ENCODE data around the gene JPT2.

Gene JPT2, protein sequence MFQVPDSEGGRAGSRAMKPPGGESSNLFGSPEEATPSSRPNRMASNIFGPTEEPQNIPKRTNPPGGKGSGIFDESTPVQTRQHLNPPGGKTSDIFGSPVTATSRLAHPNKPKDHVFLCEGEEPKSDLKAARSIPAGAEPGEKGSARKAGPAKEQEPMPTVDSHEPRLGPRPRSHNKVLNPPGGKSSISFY

DNA sequence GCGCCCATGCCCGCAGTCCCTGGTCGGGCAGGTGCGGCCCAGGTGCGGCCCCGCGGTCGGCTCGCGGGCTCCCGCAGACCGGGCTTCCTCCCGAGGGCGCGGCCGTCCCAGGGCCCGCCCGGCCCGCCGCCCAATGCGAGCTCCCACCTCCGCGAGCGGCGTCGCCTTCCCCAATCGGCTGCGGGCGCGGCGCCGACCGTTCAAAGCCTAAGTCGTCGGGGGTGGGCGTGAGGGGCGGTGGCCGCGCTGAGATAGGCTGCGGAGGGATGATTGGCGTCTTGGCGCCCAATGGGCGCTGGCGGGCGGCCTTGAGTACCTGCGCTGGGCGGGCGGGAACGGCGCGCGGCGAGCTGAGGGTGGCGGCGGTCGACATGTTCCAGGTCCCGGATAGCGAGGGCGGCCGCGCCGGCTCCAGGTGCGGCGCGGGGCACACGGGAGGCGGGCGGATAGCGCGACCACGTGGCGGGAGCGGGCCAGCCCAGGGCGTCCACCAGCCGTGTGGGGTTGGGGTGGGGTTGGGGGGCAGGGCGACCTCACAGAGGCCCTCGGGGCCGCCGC, at the start of gene JPT2:
Gene JPT2 (plus strand): TSS at position 338 of the 558 bp plus-strand sequence. CDS start 34 bp downstream, at position 372.
- DNase-seq, result peak; percentile 87 to 98

DNA sequence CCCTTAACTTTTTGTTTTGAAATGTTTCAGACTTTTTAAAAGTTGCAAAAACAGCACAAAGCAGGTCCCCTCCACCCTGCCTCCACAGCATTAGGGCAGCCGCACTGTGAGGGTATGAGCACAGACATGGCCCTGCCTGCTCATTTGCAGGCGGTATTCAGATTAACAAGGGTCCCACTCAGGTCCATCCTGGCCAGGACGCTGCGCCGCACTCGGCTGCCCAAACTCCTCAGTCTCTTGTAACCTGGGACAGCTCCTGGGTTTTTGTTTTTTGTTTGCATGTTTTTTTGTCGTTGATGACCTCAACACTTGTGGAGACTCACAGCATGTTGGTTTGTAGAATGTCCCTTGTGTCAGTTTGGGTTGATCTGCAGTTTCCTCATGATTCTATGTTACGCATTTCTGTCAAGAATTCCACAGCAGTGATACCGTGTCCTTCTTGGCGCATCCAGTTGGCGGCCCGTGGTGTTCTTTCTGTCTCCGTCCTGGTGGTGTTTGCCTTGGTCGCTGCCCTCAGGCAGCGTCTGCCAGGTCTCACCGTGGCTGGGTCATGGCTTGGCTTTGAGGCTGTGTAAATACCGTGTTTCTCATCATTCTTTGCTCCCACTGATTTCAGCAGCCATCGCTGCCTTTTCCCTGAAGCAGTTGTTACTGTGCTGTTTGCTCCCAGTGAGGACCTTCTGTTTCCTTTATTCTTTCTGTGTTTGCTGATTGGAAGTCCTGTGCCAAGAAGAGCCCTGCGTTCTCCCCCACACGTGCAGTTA, 47.4 kb upstream of the JPT2 start:
- DNase-seq, result no peak

- DNase-seq, result no peak
Measured at GRCh38 chr16:1631230-1631629, 46.8 kb upstream of the JPT2 start.

- no peak for DNase-seq
Measured at GRCh38 chr16:1631931-1632637, 46.0 kb upstream of the JPT2 start.

GRCh38 chr16:1632638-1632970, 45.5 kb upstream of the JPT2 start:
- no peak for DNase-seq

DNA sequence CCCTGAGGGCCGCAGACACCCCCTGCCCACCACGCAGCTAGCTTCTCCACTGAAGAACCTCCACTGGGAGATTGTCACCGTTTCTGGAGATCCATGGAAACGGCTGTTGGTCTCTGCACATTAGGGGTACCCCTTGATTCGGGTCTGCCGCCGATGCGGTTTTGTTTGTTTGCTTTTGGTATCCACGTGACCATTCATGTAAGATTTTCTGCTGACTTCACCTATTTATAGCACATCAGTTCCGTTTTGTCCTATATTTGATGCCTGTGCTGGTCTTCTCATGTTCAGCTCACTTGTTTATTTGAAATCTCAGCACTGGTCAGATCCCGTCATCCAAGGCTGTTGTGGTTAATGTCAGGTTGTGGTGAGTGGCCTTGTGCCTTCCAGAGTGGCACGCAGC, 44.8 kb upstream of the JPT2 start:
- no peak for DNase-seq

DNA sequence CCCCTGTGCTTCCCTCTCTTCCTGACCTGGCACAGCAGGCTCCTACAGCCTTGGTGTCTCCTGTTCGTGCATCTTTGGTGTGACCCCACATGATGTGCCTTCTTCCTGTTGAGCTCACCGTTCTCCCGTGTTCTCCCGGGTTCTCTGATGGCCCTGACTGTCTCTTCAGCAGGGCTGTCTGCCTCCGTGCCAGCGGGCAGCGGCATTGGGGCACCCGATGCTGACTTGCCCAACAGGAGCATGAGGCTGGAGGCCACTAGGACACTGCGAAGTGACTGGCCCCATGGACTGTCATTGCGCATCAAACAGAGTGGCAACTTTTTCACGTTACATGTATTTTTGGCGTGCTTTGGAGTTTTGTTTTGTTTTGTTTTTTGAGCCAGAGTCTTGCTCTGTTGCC, 43.5 kb upstream of the JPT2 start:
- DNase-seq, result no peak

- no peak for DNase-seq
Measured at GRCh38 chr16:1635070-1635469, 43.0 kb upstream of the JPT2 start.

DNA sequence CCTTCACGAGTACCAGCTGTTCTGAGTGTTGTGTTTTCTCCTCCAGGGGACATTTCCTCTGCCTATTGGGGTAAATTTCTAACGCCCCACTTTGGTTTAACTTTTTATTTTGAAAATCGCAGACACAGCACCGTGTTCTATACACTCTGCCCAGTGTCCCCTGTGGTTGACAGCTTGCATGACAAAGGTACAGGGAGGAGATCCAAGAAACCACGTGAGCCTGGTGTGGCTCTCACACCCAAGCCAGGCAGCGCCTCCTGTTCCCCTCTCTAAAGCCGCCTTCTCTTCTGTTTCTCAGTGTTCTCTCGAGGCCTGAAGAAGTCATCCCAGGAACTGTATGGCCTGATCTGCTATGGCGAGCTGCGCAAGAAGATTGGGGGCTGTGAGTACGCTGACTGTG, 40.6 kb upstream of the JPT2 start:
- no peak for DNase-seq

DNA sequence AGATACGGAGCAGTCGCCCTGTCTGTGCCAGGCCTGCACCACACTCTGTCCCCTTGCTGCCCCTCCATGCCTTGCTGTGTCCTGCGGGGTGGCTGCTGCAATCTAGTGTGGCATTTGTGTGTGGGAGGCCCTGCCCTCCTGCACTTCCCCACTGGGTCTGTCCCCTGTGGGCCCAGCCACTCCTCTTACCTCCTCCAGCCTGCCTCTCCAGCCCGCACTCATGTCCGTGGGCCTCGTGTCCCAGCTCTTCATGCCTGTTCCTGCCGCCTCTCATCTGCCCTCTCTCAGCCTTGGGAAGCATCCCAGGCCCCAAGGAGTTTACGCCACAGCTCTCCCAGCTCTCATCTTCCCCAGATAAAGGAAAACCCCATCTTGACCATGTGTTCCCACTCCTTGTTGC, 39.3 kb upstream of the JPT2 start:
- no peak for DNase-seq

- no peak for DNase-seq
Measured at GRCh38 chr16:1639282-1639681, 38.8 kb upstream of the JPT2 start.

GRCh38 chr16:1639860-1640259, 38.2 kb upstream of the JPT2 start:
- no peak for DNase-seq

- DNase-seq, result no peak
Measured at GRCh38 chr16:1640261-1640941, 37.7 kb upstream of the JPT2 start.

DNA sequence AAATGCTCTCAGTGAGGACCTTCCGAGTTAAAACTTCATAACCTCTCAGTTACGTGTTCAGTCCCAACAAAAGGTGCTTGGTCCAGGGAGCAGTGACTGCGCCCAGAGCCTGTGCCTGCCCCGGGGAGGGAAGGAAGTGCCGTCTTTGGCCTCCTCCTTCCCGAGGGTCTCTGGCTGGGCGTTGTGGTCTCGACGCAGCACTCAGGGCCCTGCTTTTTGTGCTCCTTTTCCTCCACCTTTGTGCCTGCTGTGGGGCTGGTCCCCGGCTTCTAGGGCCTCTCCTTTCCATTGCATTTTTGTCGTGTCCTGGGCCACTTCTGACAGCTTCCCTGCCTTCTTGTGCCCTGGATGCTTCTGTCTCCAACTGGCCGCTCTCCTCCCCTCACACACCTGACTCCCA, 36.8 kb upstream of the JPT2 start:
- no peak for DNase-seq

DNA sequence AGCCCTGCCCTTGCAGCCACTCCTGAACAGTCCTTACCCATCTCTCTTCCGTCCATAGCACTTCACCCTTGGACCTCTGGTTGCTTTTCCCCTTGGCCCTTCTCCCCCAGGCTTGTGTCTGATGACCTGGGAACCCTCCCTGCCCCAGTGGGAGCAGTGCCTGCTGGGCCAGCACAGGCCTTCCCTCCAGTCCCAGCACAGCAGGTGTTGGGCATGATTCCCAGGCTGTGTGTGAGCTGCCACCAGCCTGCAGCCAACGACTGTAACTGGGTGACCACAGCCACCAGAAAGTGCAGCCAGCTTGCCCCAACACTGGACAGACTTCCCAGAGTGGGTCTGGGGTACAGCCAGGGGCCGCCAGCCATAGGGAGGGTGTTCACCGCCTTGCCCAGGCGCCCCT, 35.9 kb upstream of the JPT2 start:
- DNase-seq, result no peak

GRCh38 chr16:1642753-1643152, 35.3 kb upstream of the JPT2 start:
- DNase-seq, result no peak

DNA sequence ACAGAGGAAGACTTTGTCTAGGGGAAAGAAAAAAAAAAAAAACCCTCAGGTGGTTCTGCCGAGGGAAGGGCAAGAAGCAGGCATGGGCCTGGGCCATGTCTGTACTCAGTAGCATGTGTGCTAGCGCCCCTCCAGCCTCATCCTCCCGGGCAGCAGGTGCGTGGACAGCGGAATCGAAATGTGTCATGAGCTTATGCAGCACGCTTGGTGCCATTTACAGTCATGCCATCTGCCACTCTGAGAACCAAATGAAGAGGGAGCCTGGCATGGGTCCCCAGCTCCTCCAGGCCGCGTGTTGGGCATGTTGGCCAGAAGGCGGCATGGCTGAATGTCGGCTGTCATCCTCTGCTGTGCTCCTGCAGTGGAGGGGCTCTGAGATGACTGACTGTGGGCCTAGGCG, 34.6 kb upstream of the JPT2 start:
- no peak for DNase-seq

- DNase-seq, result no peak
Measured at GRCh38 chr16:1645914-1646525, 32.1 kb upstream of the JPT2 start.

GRCh38 chr16:1647856-1648255, 30.2 kb upstream of the JPT2 start:
- no peak for DNase-seq

GRCh38 chr16:1650131-1650530, 27.9 kb upstream of the JPT2 start:
- no peak for DNase-seq

DNA sequence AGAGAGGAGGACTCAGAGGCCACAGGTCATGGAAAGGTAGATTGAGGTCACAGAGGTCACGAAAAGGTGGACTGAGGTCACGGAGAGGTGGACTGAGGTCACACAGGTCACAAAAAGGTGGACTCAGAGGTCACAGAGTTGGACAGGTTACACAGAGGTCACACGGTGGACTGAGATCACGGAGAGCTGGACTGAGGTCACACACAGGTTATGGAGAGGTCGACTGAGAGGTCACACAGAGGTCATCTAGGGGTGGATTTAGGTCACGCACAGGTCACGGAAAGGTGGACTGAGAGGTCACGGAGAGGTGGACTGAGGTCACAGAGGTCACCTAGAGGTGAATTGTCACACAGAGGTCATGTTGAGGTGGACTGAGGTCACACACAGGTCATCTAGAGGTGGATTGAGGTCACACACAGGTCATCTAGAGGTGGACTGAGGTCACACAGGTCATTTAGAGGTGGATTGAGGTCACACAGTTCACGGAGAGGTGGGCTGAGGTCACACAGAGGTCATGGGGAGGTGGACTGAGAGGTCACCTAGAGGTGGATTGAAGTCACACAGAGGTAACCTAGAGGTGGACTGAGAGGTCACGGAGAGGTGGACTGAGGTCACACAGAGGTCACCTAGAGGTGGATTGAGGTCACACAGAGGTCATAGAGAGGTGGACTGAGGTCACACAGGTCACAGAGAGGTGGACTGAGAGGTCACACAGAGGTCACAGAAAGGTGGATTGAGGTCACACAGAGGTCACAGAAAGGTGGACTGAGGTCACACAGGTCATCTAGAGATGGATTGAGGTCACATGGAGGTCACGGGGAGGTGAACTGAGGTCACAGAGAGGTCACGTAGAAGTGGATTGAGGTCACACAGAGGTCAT, 26.7 kb upstream of the JPT2 start:
- no peak for DNase-seq

GRCh38 chr16:1651974-1652312, 26.1 kb upstream of the JPT2 start:
- no peak for DNase-seq

All from NCI-H526 (cell line).